Muscle layer of colon (tissue), 2 donors: Measurements from ENCODE around the gene GNA12.

Experiments
- H3K27ac ChIP-seq: one replicate; pipeline ENCODE4 v1.7.0; 2013; ENCODE audit warnings: low read depth, mild to moderate bottlenecking, low read length, moderate library complexity
- H3K27me3 ChIP-seq, 2 donors: one replicate each; pipeline ENCODE4 v1.7.0; 2013; ENCODE audit warnings: low read length in 2 of 2, mild to moderate bottlenecking in 2 of 2; ENCODE audit not compliant: insufficient read depth in 2 of 2, control insufficient read depth in 1 of 2
- H3K36me3 ChIP-seq: one replicate; pipeline ENCODE4 v1.7.0; 2013; ENCODE audit warnings: mild to moderate bottlenecking, low read length; ENCODE audit not compliant: insufficient read depth
- H3K4me1 ChIP-seq: one replicate; pipeline ENCODE4 v1.7.0; 2013; ENCODE audit warnings: mild to moderate bottlenecking, low read length; ENCODE audit not compliant: insufficient read depth
- H3K4me3 ChIP-seq, 2 donors: one replicate each; pipeline ENCODE4 v1.7.0; 2013; ENCODE audit warnings: low read length in 2 of 2, low read depth in 1 of 2, mild to moderate bottlenecking in 1 of 2, moderate library complexity in 1 of 2
- H3K9ac ChIP-seq: one replicate; pipeline ENCODE4 v1.7.0; 2013; ENCODE audit warnings: low read length
- H3K9me3 ChIP-seq: one replicate; pipeline ENCODE4 v1.7.0; 2013; ENCODE audit warnings: mild to moderate bottlenecking, low read length
- donor health status: abdominal sarcoma.
- donor health status: Adenocarcinoma of cecum.

GNA12 gene

DNA sequence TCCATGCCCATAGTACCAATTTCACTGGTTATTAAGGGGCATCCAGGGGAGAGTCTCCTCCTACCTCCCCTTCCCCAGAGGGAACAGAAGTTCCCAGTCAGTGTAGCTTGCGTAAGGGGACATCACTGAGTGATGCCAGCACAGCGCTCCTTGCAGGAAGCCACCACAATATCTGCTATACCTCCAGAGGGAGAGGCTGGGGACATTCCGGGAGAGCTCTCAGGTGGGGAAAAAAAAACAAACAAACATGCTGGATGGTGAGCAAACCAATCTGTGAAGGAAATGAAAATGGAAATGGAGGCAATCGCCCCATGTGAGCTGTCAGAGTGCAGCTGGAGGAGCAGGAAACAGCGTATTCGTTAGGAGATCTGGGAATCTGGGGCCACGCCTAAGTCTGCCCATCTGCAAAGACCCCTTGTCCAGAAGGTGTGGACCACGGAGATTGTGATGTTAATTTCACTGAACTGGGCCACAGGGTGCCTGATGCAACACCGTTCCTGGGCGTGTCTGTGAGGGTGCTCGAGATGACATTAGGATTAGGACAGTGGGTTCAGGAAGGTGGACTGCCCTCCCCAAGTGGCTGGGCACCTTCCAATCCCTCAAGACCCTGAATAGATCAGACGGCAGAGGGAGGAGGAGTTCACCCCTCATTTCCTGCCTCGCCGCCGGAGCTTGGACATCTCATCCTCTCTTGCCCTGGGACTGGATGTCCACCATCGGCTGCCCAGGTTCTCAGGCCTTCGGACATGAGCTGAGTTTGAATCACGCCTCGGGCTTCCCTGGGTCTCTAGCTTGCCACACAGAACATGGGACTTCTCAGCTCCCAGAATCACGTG, 30.5 kb downstream of the GNA12 start:
- H3K4me1 ChIP-seq = no peaks in the 10 kb centered on the region
- H3K4me3 ChIP-seq = no peak overlapping the region
- H3K9ac ChIP-seq = no peak overlapping the region
- no peaks in the 10 kb centered on the region for H3K9me3 ChIP-seq
- no peaks in the 10 kb centered on the region for H3K36me3 ChIP-seq
- no peaks in the 10 kb centered on the region for H3K27me3 ChIP-seq
- no peak overlapping the region for H3K27ac ChIP-seq

DNA sequence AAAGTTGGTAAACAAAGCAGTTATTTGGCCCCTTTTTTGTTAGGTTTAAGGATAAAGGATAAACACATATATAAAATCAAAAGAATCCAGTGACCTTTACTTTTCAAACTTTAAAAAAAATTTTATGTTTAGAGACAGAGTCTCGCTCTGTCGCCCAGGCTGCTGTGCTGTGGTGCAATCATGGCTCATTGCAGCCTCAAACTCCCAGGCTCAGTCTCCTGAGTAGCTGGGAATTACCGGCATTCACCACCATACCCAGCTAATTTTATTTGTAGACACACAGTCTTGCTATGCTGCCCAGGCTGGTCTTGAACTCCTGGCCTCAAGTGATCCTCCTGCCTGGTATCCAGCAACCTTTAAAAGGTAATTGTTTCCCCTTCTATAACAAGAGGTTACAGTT, 31.3 kb downstream of the GNA12 start:
- no peak overlapping the region for H3K4me3 ChIP-seq
- no peak overlapping the region for H3K27ac ChIP-seq
- H3K36me3 ChIP-seq = no peaks in the 10 kb centered on the region
- H3K27me3 ChIP-seq = no peaks in the 10 kb centered on the region
- H3K9me3 ChIP-seq = no peaks in the 10 kb centered on the region
- H3K4me1 ChIP-seq = no peaks in the 10 kb centered on the region
- no peak overlapping the region for H3K9ac ChIP-seq

DNA sequence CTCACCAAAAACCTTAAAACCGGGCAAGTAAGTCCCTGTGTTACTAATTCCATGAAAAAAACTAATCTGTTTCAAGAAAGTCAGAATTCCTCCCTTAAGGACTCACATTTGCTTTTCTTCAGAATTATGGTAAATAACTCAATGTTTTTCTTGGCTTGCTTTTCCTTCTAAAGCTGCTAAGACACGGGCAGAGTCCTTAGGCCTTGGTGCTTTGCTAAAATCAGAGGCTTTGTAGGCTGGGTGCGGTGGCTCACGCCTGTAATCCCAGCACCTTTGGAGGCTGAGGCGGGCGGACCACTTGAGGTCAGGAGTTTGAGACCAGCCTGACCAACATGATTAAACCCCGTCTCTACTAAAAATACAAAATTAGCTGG, 32.0 kb downstream of the GNA12 start:
- Histone ChIP-seq H3K36me3 (no peaks in the 10 kb centered on the region), H3K9me3 (no peaks in the 10 kb centered on the region), H3K9ac (no peak overlapping the region), H3K4me3 (no peak overlapping the region), H3K27ac (no peak overlapping the region), H3K4me1 (no peaks in the 10 kb centered on the region), H3K27me3 (no peaks in the 10 kb centered on the region)

- no peaks in the 10 kb centered on the region for H3K9me3 ChIP-seq
- no peaks in the 10 kb centered on the region for H3K4me1 ChIP-seq
- H3K27ac ChIP-seq = no peak overlapping the region
- H3K9ac ChIP-seq = no peak overlapping the region
- no peaks in the 10 kb centered on the region for H3K36me3 ChIP-seq
- no peaks in the 10 kb centered on the region for H3K27me3 ChIP-seq
- H3K4me3 ChIP-seq = no peak overlapping the region
Measured at GRCh38 chr7:2811476-2812113, 32.5 kb downstream of the GNA12 start.

- Histone ChIP-seq H3K36me3 (no peaks in the 10 kb centered on the region), H3K9ac (no peak overlapping the region), H3K27ac (no peak overlapping the region), H3K27me3 (no peaks in the 10 kb centered on the region), H3K4me3 (no peak overlapping the region), H3K9me3 (no peaks in the 10 kb centered on the region), H3K4me1 (no peaks in the 10 kb centered on the region)
Measured at GRCh38 chr7:2810682-2811415, 33.3 kb downstream of the GNA12 start.

DNA sequence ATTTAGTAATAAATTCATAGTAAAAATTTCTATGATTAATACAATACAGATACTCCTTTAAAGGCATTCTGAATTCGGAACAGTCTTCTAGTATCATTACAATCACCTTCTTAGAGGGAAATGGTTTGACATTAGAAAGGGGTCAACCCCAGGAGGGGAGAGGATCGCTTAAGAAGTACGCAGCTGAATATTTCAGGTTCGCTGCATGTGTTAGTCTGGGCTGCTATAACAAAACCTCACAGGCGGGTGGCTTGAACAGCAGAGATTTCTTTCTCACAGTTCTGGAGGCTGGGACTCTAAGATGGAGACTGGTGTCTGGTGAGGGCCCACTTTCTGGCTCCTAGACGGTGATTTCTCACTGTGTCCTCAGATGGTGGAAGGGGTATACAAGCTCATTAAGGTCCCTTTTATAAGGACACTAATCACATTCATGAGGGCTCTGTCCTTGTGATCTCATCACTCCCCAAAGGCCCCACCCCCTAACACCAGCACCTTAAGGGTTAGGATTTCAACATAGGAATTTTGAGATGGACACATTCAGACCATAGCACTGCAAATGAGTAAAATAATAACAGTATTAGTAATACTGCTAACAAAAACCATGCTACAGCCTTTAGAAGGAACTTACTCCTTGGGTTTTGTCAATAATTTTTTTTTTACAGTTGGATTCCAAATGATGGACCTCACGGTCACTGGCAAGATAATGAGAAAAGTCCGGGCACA, 34.0 kb downstream of the GNA12 start:
- Histone ChIP-seq H3K36me3 (no peaks in the 10 kb centered on the region), H3K4me3 (no peak overlapping the region), H3K27ac (no peak overlapping the region), H3K9ac (no peak overlapping the region), H3K27me3 (no peaks in the 10 kb centered on the region), H3K4me1 (no peaks in the 10 kb centered on the region), H3K9me3 (no peaks in the 10 kb centered on the region)

GRCh38 chr7:2808891-2809665, 35.0 kb downstream of the GNA12 start:
- H3K36me3 ChIP-seq = no peaks in the 10 kb centered on the region
- H3K4me1 ChIP-seq = peaks cover 1% of the 10 kb centered on the region
- no peaks in the 10 kb centered on the region for H3K27me3 ChIP-seq
- H3K9me3 ChIP-seq = no peaks in the 10 kb centered on the region
- no peak overlapping the region for H3K27ac ChIP-seq
- H3K9ac ChIP-seq = no peak overlapping the region
- H3K4me3 ChIP-seq = no peak overlapping the region

- Histone ChIP-seq H3K9me3 (no peaks in the 10 kb centered on the region), H3K9ac (no peak overlapping the region), H3K4me3 (no peak overlapping the region), H3K27me3 (no peaks in the 10 kb centered on the region), H3K27ac (no peak overlapping the region), H3K36me3 (no peaks in the 10 kb centered on the region), H3K4me1 (peaks cover 10% of the 10 kb centered on the region)
Measured at GRCh38 chr7:2807845-2808772, 36.0 kb downstream of the GNA12 start.

DNA sequence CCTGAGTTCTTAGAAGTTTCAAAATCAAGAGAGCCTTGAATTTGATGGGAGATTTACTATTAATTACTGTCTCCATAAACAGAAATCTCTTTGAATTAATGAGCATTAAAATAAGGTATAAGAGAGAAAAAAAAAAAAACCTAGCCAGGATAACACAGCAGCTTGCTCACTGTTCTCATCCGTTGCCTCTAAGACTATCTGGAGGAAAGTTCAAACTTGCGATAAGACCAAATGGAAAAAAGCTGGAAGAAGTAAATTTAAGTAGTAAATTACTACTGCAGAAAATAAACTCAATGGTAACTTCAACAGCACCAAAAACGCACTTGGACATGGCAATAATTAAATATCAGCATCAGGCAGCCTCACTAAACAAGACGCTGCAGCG, 36.7 kb downstream of the GNA12 start:
- no peak overlapping the region for H3K4me3 ChIP-seq
- peaks cover 16% of the 10 kb centered on the region for H3K4me1 ChIP-seq
- no peak overlapping the region for H3K27ac ChIP-seq
- H3K9ac ChIP-seq = no peak overlapping the region
- no peaks in the 10 kb centered on the region for H3K36me3 ChIP-seq
- H3K27me3 ChIP-seq = no peaks in the 10 kb centered on the region
- H3K9me3 ChIP-seq = no peaks in the 10 kb centered on the region

DNA sequence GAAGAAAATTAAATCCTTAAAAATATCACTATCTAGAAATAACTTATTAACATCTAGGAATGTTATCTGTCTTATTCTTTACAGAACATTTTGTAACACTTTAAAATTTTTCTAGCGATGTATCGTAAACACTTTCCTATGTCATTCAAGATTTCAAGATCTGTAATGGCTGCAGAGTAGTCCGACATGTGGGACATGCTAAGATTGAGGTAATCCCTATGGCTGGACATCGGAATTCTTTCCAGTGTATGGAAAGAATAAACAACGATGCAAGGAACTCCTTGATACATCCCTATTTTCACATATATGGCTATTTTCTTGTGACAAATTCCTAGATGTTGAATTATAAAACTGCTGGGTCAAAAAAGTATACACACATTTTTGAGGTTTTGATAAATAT, 37.5 kb downstream of the GNA12 start:
- H3K27me3 ChIP-seq = no peaks in the 10 kb centered on the region
- peaks cover 25% of the 10 kb centered on the region for H3K4me1 ChIP-seq
- H3K9ac ChIP-seq = no peak overlapping the region
- H3K36me3 ChIP-seq = no peaks in the 10 kb centered on the region
- no peak overlapping the region for H3K27ac ChIP-seq
- H3K4me3 ChIP-seq = no peak overlapping the region
- H3K9me3 ChIP-seq = no peaks in the 10 kb centered on the region
